ENCODE measurements around the gene CTDP1. TPM values are rescaled to one million over a fixed set of nuclear protein-coding genes. Genes with fewer than 3 reads are reported as not detected.
A peak's percentile ranks its signal among the peaks of the same experiment; 100 is the strongest.

CTDP1 gene
- total RNA-seq, 2 donors from 2014 or later = 8.8 to 21.8 TPM

- no peaks in the 10 kb centered on the region for H3K36me3 ChIP-seq (replicated peaks in 1 of 2; ENCODE audit: insufficient read depth in 1 of 2, low read depth in 2 of 2)
- no peak for TF ChIP-seq POLR2A (IDR thresholded peaks at IDR 0.05)
- TF ChIP-seq, protein P1, sequence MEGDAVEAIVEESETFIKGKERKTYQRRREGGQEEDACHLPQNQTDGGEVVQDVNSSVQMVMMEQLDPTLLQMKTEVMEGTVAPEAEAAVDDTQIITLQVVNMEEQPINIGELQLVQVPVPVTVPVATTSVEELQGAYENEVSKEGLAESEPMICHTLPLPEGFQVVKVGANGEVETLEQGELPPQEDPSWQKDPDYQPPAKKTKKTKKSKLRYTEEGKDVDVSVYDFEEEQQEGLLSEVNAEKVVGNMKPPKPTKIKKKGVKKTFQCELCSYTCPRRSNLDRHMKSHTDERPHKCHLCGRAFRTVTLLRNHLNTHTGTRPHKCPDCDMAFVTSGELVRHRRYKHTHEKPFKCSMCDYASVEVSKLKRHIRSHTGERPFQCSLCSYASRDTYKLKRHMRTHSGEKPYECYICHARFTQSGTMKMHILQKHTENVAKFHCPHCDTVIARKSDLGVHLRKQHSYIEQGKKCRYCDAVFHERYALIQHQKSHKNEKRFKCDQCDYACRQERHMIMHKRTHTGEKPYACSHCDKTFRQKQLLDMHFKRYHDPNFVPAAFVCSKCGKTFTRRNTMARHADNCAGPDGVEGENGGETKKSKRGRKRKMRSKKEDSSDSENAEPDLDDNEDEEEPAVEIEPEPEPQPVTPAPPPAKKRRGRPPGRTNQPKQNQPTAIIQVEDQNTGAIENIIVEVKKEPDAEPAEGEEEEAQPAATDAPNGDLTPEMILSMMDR (IDR thresholded peaks at IDR 0.05) = no peak
- intact Hi-C loops (cut with DNase I) = no loop called here
- H3K27ac ChIP-seq = no peak overlapping the region
- 81 to 85% methylated on average over 6 of the region's 6 CpGs for WGBS, 2 donors
- no peak overlapping the region for H3K4me3 ChIP-seq
- H3K4me1 ChIP-seq = peaks cover 35% of the 10 kb centered on the region
- no peak for DNase-seq
- no peaks in the 10 kb centered on the region for H3K27me3 ChIP-seq
- ATAC-seq = no peak
- no peaks in the 10 kb centered on the region for H3K9me3 ChIP-seq
Measured at GRCh38 chr18:79677221-79677620, 2.4 kb upstream of the CTDP1 start.

DNA sequence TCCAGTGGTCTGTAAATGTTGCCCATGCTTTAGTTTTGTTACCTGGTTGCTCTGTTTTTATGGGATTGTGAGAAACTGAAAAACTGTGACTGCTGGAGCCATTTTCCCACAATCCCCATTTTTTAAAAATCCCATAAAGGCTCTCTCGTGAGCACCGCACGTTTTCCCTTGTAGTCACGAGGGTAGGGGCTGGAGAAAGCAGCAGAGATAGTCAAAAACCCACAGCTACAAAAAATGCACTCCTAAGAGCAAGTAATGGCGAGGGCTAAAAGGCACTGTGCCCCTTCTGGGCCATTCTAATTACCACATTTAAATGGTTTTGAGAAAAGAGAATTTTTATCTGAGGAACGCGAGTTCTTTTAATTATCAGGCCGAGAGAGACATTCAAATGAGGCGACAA is 1.8 kb upstream of the CTDP1 start:
- Histone ChIP-seq H3K4me1 (peaks cover 37% of the 10 kb centered on the region), H3K9me3 (no peaks in the 10 kb centered on the region), H3K4me3 (no peak overlapping the region), H3K27ac (peak overlapping the region; percentile 27 to 99 (median 94)), H3K27me3 (no peaks in the 10 kb centered on the region), H3K36me3 (replicated peaks in 1 of 2; ENCODE audit: insufficient read depth in 1 of 2, low read depth in 2 of 2) (no peaks in the 10 kb centered on the region)
- DNase-seq (no peak), ATAC-seq (no peak)
- intact Hi-C loops (cut with DNase I) = no loop called here
- TF ChIP-seq POLR2A (IDR thresholded peaks at IDR 0.05) = no peak
- TF ChIP-seq, protein P1 (IDR thresholded peaks at IDR 0.05) = no peak
- WGBS, 2 donors = 44 to 75% methylated on average over 9 of the region's 9 CpGs

DNA sequence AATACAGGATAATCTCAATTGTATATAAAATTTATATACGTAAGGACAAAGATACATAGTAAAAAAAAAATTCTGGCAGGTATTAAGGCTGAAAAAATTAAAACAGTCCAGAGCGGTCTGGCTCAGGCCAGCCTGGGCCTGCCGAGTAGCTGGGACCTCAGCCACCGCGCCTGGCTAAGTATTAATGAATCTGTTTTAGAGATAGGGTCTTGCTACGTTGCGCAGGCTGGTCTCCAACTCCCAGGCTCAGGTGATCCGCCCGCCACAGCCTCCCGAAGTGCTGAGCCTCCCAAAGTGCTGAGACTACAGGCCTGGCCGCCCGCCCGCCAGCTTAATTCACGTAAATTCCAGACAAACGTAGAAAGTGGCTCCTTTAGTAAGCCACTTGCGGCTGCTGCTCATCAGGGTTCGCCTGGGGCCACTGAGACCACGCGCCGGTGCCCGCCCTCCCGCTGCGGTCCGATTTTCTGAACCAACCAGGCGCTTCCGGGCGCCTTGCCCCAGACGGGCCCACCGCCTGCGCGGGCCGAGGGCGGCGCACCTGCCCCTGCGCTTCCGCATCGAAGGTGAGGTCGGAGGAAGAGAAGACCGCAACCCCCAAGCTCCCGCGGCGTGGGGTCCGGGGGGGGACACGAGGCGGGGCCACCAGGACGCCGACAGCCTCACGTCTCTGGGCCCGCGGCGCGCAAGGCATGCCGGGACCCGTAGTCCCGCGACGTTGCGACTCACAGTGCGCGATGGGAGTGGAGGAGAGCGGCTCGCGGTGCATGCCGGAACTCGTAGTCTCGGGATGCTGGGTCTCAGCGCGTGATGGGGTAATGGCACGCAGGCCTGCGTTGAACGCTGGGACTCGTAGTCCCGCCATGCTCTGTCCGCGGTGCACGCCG is 695 bp upstream of the CTDP1 start:
- H3K36me3 ChIP-seq (replicated peaks in 1 of 2; ENCODE audit: insufficient read depth in 1 of 2, low read depth in 2 of 2) = no peaks in the 10 kb centered on the region
- peak overlapping the region; percentile 92 to 99 (median 94) for H3K27ac ChIP-seq
- ATAC-seq = peak; percentile 96
- 0% methylated on average over 13 to 77 of the region's 77 CpGs for WGBS, 2 donors
- peaks cover 44% of the 10 kb centered on the region for H3K4me1 ChIP-seq
- no peaks in the 10 kb centered on the region for H3K9me3 ChIP-seq
- intact Hi-C loops (cut with DNase I) = no loop called here
- DNase-seq = peak; percentile 98 to 99 (median 99)
- TF ChIP-seq POLR2A (IDR thresholded peaks at IDR 0.05) = peak; percentile 84 to 88 (median 85)
- TF ChIP-seq, protein P1 (IDR thresholded peaks at IDR 0.05) = no peak
- no peaks in the 10 kb centered on the region for H3K27me3 ChIP-seq
- H3K4me3 ChIP-seq = peak overlapping the region; percentile 72 to 83

DNA sequence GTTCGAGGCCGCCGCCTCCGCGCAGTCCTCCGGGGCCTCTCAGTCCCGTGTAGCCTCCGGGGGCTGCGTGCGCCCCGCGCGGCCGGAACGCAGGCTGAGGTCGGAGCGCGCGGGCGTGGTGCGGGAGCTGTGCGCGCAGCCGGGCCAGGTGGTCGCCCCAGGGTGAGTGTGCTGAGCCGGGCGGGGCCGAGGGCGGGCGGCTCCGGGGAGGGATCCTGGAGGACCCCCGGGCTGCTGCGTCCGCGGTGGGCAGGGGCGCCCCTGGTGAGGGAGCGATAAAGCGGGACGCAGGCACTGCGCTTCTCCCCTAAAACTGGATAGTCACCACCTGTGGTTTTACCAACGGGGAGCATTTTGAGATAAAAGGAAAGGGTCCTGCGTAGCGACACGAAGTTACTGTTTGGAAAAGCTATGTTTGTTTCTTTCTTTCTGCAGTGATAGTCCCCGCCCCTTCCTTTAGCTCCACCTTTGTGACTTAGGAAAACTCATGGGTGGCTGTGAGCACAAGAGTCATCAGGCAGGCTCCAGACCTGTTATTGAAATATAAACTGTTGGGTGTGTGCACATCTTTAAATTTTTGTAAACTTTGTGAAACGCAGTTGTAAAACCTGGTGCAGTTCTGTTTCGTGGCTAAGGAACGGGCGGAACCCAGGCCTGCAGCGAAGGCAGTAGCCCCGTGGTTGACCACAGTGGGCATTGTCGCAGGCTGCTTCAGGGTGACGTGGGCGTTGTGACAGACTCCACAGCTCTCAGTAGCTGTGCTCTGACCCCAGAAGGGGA is 687 bp downstream of the CTDP1 start:
- TF ChIP-seq, protein P1 (IDR thresholded peaks at IDR 0.05) = no peak
- TF ChIP-seq POLR2A (IDR thresholded peaks at IDR 0.05) = peak in 2 of 3 donors; percentile 6 to 17
- Histone ChIP-seq H3K27ac (peak overlapping the region; percentile 92 to 99 (median 94)), H3K27me3 (no peaks in the 10 kb centered on the region), H3K36me3 (replicated peaks in 1 of 2; ENCODE audit: insufficient read depth in 1 of 2, low read depth in 2 of 2) (no peaks in the 10 kb centered on the region), H3K9me3 (no peaks in the 10 kb centered on the region), H3K4me1 (peaks cover 47% of the 10 kb centered on the region), H3K4me3 (peak overlapping the region; percentile 72 to 83)
- intact Hi-C loops (cut with DNase I) = no loop called here
- peak; percentile 44 to 76 (median 59) for DNase-seq
- ATAC-seq = no peak
- 3 to 4% methylated on average over 15 to 37 of the region's 54 CpGs for WGBS, 2 donors

All from body of pancreas (tissue), 4 donors.